Activated gamma-delta T cell treated with anti-CD3 and anti-CD28 coated beads, Interleukin-2, amount 50 U/mL, for 16 hours (primary cell): ENCODE measurements around the gene HSD17B11.
"Not testable (repeated sequence)": the region's sequence is repeated elsewhere in the genome, so short reads cannot be mapped to it uniquely, and the experiment has no call there.

ENCODE experiments used
- DNase-seq: peaks from one replicate; pipeline ENCODE4 v3.0.0-alpha.2; 2020; ENCODE audit warnings: low read depth

The HSD17B11 gene

GRCh38 chr4:87305562-87305961, 85.4 kb downstream of the HSD17B11 start:
- no peak for DNase-seq

GRCh38 chr4:87304745-87305432, 86.1 kb downstream of the HSD17B11 start:
- no peak for DNase-seq

GRCh38 chr4:87299898-87300297, 91.1 kb downstream of the HSD17B11 start:
- no peak for DNase-seq

DNA sequence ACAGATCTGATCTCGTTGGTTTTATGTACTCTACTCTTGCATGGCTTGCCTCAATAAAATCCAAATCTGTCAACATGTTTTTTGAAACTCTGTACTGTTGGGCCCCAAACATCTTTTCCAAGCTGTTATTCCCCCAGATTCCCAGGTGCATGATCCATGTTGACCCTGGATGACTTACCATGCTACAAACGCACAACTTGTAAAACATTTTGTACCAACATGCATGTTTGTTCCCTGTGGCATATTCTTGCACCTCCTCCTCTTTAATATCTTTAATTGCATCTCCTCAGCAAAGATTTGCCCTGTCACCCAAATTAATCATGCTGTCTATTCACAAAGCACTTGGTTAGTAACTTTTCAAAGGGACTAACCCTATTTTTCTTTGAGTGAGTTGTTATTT, 92.6 kb downstream of the HSD17B11 start:
- no peak for DNase-seq

- DNase-seq: not testable (repeated sequence)
Measured at GRCh38 chr4:87294911-87295310, 96.1 kb downstream of the HSD17B11 start.

DNA sequence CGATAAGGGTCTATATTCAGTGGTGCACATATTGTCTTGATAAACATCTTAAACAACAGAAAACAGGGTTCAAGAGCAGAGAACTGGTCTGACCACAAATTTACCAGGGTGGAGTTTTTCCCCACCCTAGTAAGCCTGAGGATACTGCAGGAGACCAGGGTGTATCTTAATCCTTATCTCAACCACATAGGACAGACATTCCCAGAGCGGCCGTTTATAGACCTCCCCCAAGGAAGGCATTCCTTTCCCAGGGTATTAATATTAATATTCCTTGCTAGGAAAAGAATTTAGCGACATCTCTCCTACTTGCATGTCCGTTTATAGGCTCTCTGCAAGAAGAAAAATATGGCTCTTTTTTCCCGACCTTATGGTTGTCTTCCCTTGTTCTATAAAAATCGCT, 97.1 kb downstream of the HSD17B11 start:
- not testable (repeated sequence) for DNase-seq

- DNase-seq: no peak
Measured at GRCh38 chr4:87286970-87287369, 104.0 kb downstream of the HSD17B11 start.
